Smooth muscle cell (in vitro differentiated cells): Measurements from ENCODE around the gene MRS2. TPM values are rescaled to one million over a fixed set of nuclear protein-coding genes. Genes with fewer than 3 reads are reported as not detected.

Source experiments
- DNase-seq: peaks from one replicate; lab custom pipeline; 2025; ENCODE audit not compliant: unreplicated experiment; lab: John Stamatoyannopoulos, UW
- H2AFZ ChIP-seq: fragments of 200-600 bp; sonication (generic); 2 replicates; pipeline ENCODE4 v1.6.0; 2016; ENCODE audit warnings: antibody characterized with exemption, low read depth, mild to moderate bottlenecking
- H3F3A ChIP-seq: fragments of 200-600 bp; sonication (generic); 2 replicates; pipeline ENCODE4 v1.6.0; 2017; ENCODE audit warnings: antibody characterized with exemption, low read depth
- H3K27ac ChIP-seq: fragments of 200-600 bp; sonication (generic); 2 replicates; pipeline ENCODE4 v1.5.1; 2016; ENCODE audit warnings: low read depth, mild to moderate bottlenecking
- H3K27me3 ChIP-seq: fragments of 200-600 bp; sonication (generic); 2 replicates; pipeline ENCODE4 v1.6.1; 2016; ENCODE audit warnings: low read depth, mild to moderate bottlenecking
- H3K36me3 ChIP-seq: fragments of 200-600 bp; sonication (generic); 2 replicates; pipeline ENCODE4 v1.5.1; 2016; ENCODE audit warnings: low read depth
- H3K4me1 ChIP-seq: fragments of 200-600 bp; sonication (generic); 2 replicates; pipeline ENCODE4 v1.5.1; 2016; ENCODE audit warnings: low read depth
- H3K4me2 ChIP-seq: fragments of 200-600 bp; sonication (generic); 2 replicates; pipeline ENCODE4 v1.6.0; 2016; ENCODE audit warnings: mild to moderate bottlenecking
- H3K4me3 ChIP-seq: fragments of 200-600 bp; sonication (generic); 2 replicates; pipeline ENCODE4 v1.5.1; 2016; ENCODE audit warnings: mild to moderate bottlenecking
- H3K79me2 ChIP-seq: fragments of 200-600 bp; sonication (generic); 2 replicates; pipeline ENCODE4 v1.6.0; 2016; ENCODE audit warnings: low read depth, mild to moderate bottlenecking
- H3K9ac ChIP-seq: fragments of 200-600 bp; sonication (generic); 2 replicates; pipeline ENCODE4 v1.6.0; 2016; ENCODE audit warnings: low read depth
- H3K9me3 ChIP-seq: fragments of 200-600 bp; sonication (generic); replicated peaks from 2 replicates; pipeline ENCODE4 v1.5.1; 2016; ENCODE audit warnings: low read depth
- H4K20me1 ChIP-seq: fragments of 200-600 bp; sonication (generic); 2 replicates; pipeline ENCODE4 v1.6.0; 2016; ENCODE audit warnings: low read depth
- CTCF ChIP-seq: fragments of 200-600 bp; sonication (generic); IDR thresholded peaks from 2 replicates; pipeline ENCODE4 v1.5.1; 2017; ENCODE audit warnings: borderline replicate concordance, mild to moderate bottlenecking, antibody characterized with exemption; ENCODE audit not compliant: insufficient read depth, poor library complexity, severe bottlenecking
- WGBS: methylation state at CpG from one replicate; pipeline ENCODE4 v1.1.7; 2016; ENCODE audit warnings: low lambda C conversion rate; 5-methylcytosine and 5-hydroxymethylcytosine counted together
- polyA plus RNA-seq: library from polyadenylated mRNA; unstranded; fragments of >200 nt; fragmentation: Nextera tagmentation; extraction: Ambion mirVana; gene quantifications from 2 replicates; pipeline ENCODE4 v1.2.1, GENCODE V29; 2016
- total RNA-seq: library from RNA; depleted of rRNA; stranded (reverse); fragments of >200 nt; gene quantifications from 2 replicates; pipeline ENCODE4 v1.2.3, GENCODE V29; 2014

MRS2 gene
- total and polyA plus RNA-seq, 2 experiments from 2014 or later: 19.7 to 38.6 TPM

DNA sequence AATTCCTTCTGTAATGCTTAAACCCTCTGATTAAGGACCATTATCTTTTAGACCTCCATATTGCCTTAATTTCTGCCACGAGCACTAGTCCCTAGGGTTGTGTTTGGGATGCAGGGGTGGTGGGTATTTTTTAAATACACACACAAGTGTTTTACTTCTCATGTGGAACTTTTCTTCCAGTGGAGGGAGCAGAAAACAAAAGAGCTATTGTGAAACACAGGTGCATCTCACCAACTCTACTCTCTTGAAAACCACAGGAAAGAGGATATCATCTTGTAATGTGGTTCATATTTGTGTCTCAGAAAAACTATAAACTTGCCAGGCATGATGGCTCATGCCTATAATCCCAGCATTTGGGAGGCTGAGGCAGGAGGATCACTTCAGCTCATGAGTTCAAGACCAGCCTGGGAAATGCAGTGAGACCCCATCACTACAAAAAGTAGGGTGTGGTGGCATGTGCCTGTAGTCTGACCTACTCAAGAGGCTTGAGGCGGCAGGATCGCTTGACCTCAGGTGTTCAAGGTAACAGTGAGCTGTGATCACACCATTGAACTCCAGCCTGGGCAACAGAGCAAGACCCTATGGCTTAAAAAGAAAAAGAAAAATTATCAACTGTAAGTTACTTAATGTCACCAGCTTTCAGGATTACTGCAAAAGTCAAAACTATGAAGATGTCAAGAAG, 37.3 kb downstream of the MRS2 start:
- Histone ChIP-seq H3K9me3 (no peaks in the 10 kb centered on the region), H3K79me2 (no peaks in the 10 kb centered on the region), H4K20me1 (no peaks in the 10 kb centered on the region), H3K27ac (no peak overlapping the region), H3F3A (no peaks in the 10 kb centered on the region), H3K9ac (no peak overlapping the region), H3K4me3 (no peak overlapping the region), H3K4me2 (no peak overlapping the region), H3K4me1 (no peaks in the 10 kb centered on the region), H3K36me3 (no peaks in the 10 kb centered on the region), H2AFZ (no peak overlapping the region), H3K27me3 (no peaks in the 10 kb centered on the region)
- WGBS: 85% methylated on average over 3 of the region's 3 CpGs
- TF ChIP-seq CTCF: no peak
- no peak for DNase-seq

GRCh38 chr6:24440897-24441598, 38.3 kb downstream of the MRS2 start:
- Histone ChIP-seq H2AFZ (no peak overlapping the region), H3K27ac (no peak overlapping the region), H3K9me3 (no peaks in the 10 kb centered on the region), H3K4me1 (no peaks in the 10 kb centered on the region), H3K79me2 (no peaks in the 10 kb centered on the region), H4K20me1 (no peaks in the 10 kb centered on the region), H3K9ac (no peak overlapping the region), H3K36me3 (no peaks in the 10 kb centered on the region), H3K4me3 (no peak overlapping the region), H3F3A (no peaks in the 10 kb centered on the region), H3K27me3 (no peaks in the 10 kb centered on the region), H3K4me2 (no peak overlapping the region)
- DNase-seq: no peak
- TF ChIP-seq CTCF: no peak
- 73% methylated on average over 16 of the region's 16 CpGs for WGBS

DNA sequence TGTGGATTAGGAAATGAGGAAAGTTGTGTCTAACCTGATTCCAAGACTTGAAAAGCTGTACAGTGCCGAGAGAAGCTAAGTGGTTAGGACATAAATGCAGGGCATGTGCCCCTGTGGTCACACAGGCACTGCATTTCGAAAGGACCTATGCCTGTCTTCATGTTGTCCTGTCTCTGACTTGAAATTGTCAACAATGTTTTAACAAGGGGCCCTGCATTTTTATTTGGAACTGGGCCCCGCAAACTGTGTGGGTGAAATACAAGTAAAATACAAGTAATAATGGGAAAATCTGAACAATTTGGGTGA, 38.8 kb downstream of the MRS2 start:
- H3K36me3 ChIP-seq: no peaks in the 10 kb centered on the region
- TF ChIP-seq CTCF: no peak
- no peak overlapping the region for H2AFZ ChIP-seq
- H3K9ac ChIP-seq: no peak overlapping the region
- no peaks in the 10 kb centered on the region for H4K20me1 ChIP-seq
- H3K79me2 ChIP-seq: no peaks in the 10 kb centered on the region
- no peaks in the 10 kb centered on the region for H3K9me3 ChIP-seq
- H3K27ac ChIP-seq: no peak overlapping the region
- no peaks in the 10 kb centered on the region for H3K4me1 ChIP-seq
- no peaks in the 10 kb centered on the region for H3K27me3 ChIP-seq
- no peak overlapping the region for H3K4me3 ChIP-seq
- no peak overlapping the region for H3K4me2 ChIP-seq
- DNase-seq: no peak
- WGBS: 76% methylated on average over 3 of the region's 3 CpGs
- no peaks in the 10 kb centered on the region for H3F3A ChIP-seq

DNA sequence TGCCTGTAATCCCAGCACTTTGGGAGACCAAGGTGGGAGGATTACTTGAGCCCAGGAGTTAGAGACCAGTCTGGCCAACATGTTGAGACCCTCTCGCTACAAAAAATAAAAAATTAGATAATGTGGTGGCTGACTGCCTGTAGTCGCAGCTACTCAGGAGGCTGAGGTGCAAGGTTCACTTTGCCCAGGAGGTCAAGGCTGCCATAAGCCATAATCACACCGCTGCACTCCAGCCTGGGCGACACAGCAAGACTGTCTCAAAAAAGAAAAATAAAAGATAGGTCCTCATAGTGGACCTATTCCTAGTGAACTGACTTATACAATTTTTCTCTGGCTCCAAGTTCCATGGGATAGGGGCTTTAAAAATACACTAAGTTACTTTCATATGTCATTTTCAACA, 41.9 kb downstream of the MRS2 start:
- no peaks in the 10 kb centered on the region for H3K79me2 ChIP-seq
- no peak overlapping the region for H2AFZ ChIP-seq
- H3K9ac ChIP-seq: no peak overlapping the region
- no peaks in the 10 kb centered on the region for H3K27me3 ChIP-seq
- no peak for TF ChIP-seq CTCF
- H3K36me3 ChIP-seq: no peaks in the 10 kb centered on the region
- no peaks in the 10 kb centered on the region for H3F3A ChIP-seq
- no peaks in the 10 kb centered on the region for H3K4me1 ChIP-seq
- no peak overlapping the region for H3K4me2 ChIP-seq
- H3K9me3 ChIP-seq: no peaks in the 10 kb centered on the region
- 87% methylated on average over 4 of the region's 4 CpGs for WGBS
- H4K20me1 ChIP-seq: no peaks in the 10 kb centered on the region
- no peak overlapping the region for H3K27ac ChIP-seq
- no peak overlapping the region for H3K4me3 ChIP-seq
- DNase-seq: no peak
